GM12891 (cell line): Measurements from ENCODE around the gene ANKRD9.

Experiments used
- PAX5 ChIP-seq: IDR thresholded peaks from 2 replicates; pipeline ENCODE4 v1.6.1; 2011; ENCODE audit warnings: low read length, moderate library complexity, mild to moderate bottlenecking; ENCODE audit not compliant: insufficient read depth, severe bottlenecking
- POLR2A ChIP-seq: IDR thresholded peaks from 2 replicates; pipeline ENCODE4 v1.6.1; 2011; ENCODE audit warnings: low read depth, low read length, control low read depth
- POLR2AphosphoS5 ChIP-seq: IDR thresholded peaks from 2 replicates; pipeline ENCODE4 v1.6.1; 2011; ENCODE audit warnings: low read depth, low read length, control low read depth
- POU2F2 ChIP-seq: IDR thresholded peaks from 2 replicates; pipeline ENCODE4 v1.6.1; 2011; ENCODE audit warnings: low read depth, mild to moderate bottlenecking, control low read depth, low read length, moderate library complexity
- SPI1 ChIP-seq: IDR thresholded peaks from 2 replicates; pipeline ENCODE4 v1.6.1; 2011; ENCODE audit warnings: low read depth, low read length, control low read depth
- TAF1 ChIP-seq: IDR thresholded peaks from 2 replicates; pipeline ENCODE4 v1.6.1; 2011; ENCODE audit warnings: low read depth, low read length, control low read depth

GRCh38 chr14:102457509-102457908 lies 52.1 kb downstream of the ANKRD9 start:
- no peak for TF ChIP-seq POLR2AphosphoS5
- TF ChIP-seq SPI1 = no peak
- no peak for TF ChIP-seq POLR2A
- TF ChIP-seq TAF1 = no peak
- TF ChIP-seq PAX5 = no peak
- TF ChIP-seq POU2F2 = no peak
